Measurements from ENCODE around the gene CD300LF. TPM values are rescaled to one million over a fixed set of nuclear protein-coding genes. Genes with fewer than 3 reads are reported as not detected.

The CD300LF gene
- total RNA-seq, 4 donors from 2014 or later: not detected

GRCh38 chr17:74750039-74750326 is 37.3 kb upstream of the CD300LF start:
- TF ChIP-seq POLR2A (IDR thresholded peaks at IDR 0.05) (no peak), CTCF (IDR thresholded peaks at IDR 0.05) (no peak)
- intact Hi-C loops (cut with DNase I): no loop called here
- no peaks in the 10 kb centered on the region for H3K9me3 ChIP-seq
- H3K36me3 ChIP-seq: no peaks in the 10 kb centered on the region
- no peaks in the 10 kb centered on the region for H3K27me3 ChIP-seq
- peak overlapping the region; percentile 16 to 65 (median 60) for H3K27ac ChIP-seq
- peak overlapping the region in 1 of 3 donors; percentile 77 for H3K4me3 ChIP-seq (replicated peaks in 1 of 3)
- WGBS, 2 donors: 25 to 32% methylated on average over 6 of the region's 6 CpGs
- peaks cover 36 to 37% of the 10 kb centered on the region in 2 donors for H3K4me1 ChIP-seq
- no peak for DNase-seq

DNA sequence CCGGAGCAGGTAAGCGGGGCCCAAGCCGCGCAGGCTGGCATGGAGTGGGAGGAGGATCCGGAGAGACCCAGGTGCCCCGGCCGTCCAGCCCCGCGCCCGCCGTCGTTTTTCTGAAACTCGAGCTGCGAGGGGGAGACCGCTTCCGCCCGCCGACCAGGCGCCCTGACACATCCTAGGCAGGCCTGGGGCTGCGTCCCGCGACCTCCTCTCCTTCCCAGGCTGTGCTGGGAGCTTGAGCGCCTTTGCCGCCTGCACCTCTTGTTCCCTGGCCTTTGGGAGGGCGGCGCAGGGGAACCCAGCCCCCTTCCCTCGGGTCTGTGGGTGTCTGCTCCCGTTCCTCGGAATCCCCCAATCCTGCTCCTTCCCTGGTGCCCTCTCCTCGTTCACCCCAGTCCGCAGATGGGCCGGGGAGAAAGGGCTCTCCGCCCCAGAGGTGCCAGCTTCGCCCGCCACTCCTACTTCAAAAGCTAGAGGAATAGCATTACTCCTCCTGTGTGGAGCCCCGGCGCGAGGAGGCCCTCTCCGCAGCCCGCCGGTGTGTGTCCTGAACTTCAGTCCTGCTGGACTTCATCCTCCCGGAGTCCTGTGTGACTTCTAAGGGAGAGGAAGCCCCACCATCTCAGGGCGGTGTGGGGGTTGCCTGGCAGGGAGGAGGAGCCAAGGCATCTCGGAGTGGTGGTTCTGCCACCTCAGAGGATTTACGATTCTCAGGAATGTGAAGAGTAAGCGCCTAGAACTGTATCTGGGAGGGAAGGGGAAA is 36.7 kb upstream of the CD300LF start:
- intact Hi-C loops (cut with DNase I): loop anchor here (5.0 kb wide), 1 partner anchor 208 kb away; no protein-coding TSS in a partner anchor
- H3K9me3 ChIP-seq: no peaks in the 10 kb centered on the region
- peaks cover 36 to 38% of the 10 kb centered on the region in 2 donors for H3K4me1 ChIP-seq
- DNase-seq: peak; percentile 63
- H3K27me3 ChIP-seq: no peaks in the 10 kb centered on the region
- H3K4me3 ChIP-seq (replicated peaks in 1 of 3): peak overlapping the region; percentile 68 to 86 (median 77)
- TF ChIP-seq POLR2A (IDR thresholded peaks at IDR 0.05): no peak
- no peak for TF ChIP-seq CTCF (IDR thresholded peaks at IDR 0.05)
- no peaks in the 10 kb centered on the region for H3K36me3 ChIP-seq
- peak overlapping the region; percentile 9 to 65 (median 60) for H3K27ac ChIP-seq
- 3 to 4% methylated on average over 16 to 34 of the region's 46 CpGs for WGBS, 2 donors

- no peaks in the 10 kb centered on the region for H3K36me3 ChIP-seq
- TF ChIP-seq POLR2A (IDR thresholded peaks at IDR 0.05) (peak; percentile 67 to 98), CTCF (IDR thresholded peaks at IDR 0.05) (peak in 3 of 6 experiments; percentile 4 to 10 (median 5))
- WGBS, 2 donors: 3% methylated on average over 8 of the region's 90 CpGs; no CpG with 5 or more reads in 1 of the 2 donors
- H3K9me3 ChIP-seq: no peaks in the 10 kb centered on the region
- peak within 1 kb of the TSS; percentile 68 to 86 (median 77) for H3K4me3 ChIP-seq (replicated peaks in 1 of 3)
- peak within 1 kb of the TSS; percentile 60 to 69 (median 65) for H3K27ac ChIP-seq
- DNase-seq: peak; percentile 96
- peaks cover 31 to 36% of the 10 kb centered on the region in 2 donors for H3K4me1 ChIP-seq
- intact Hi-C loops (cut with DNase I): loop anchor here (5.0 kb wide), 1 partner anchor 209 kb away; no protein-coding TSS in a partner anchor
- no peaks in the 10 kb centered on the region for H3K27me3 ChIP-seq
Measured at GRCh38 chr17:74748529-74749278, 36.0 kb upstream of the CD300LF start, which contains the start of gene NHERF1. Gene NHERF1, plus strand, starts transcription at chr17:74748628. Its CDS starts 219 bp downstream, at chr17:74748847.

DNA sequence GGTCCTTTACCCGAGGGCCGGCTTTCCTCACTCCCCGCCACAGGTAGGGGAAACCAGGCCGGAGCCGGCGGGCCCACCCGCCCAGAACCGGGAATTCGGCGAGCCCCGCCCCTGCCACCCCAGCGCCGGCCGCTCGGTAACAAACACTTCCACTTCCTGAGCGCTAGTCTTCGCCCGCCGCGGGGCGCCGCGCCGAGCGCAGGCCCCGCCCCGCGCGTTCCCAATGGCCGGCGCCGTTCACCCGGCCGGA is 35.5 kb upstream of the CD300LF start:
- Histone ChIP-seq H3K27me3 (no peaks in the 10 kb centered on the region), H3K4me3 (replicated peaks in 1 of 3) (peak overlapping the region in 1 of 3 donors; percentile 77), H3K27ac (peak overlapping the region; percentile 45 to 69 (median 55)), H3K4me1 (peaks cover 30 to 36% of the 10 kb centered on the region in 2 donors), H3K36me3 (no peaks in the 10 kb centered on the region), H3K9me3 (no peaks in the 10 kb centered on the region)
- intact Hi-C loops (cut with DNase I): loop anchor here (5.0 kb wide), 1 partner anchor 209 kb away; no protein-coding TSS in a partner anchor
- 0 to 1% methylated on average over 15 to 16 of the region's 34 CpGs for WGBS, 2 donors
- no peak for DNase-seq
- no peak for TF ChIP-seq POLR2A (IDR thresholded peaks at IDR 0.05)
- peak in 3 of 6 experiments; percentile 12 to 39 (median 30) for TF ChIP-seq CTCF (IDR thresholded peaks at IDR 0.05)

Measured in thyroid gland (tissue), 4 donors.